Breast epithelium (tissue), 4 donors: ENCODE data around the gene ALPI. TPM values are rescaled to one million over a fixed set of nuclear protein-coding genes. Genes with fewer than 3 reads are reported as not detected.
"Not testable (repeated sequence)": the region's sequence is repeated elsewhere in the genome, so short reads cannot be mapped to it uniquely, and the experiment has no call there.

Source experiments
- DNase-seq, 2 donors: peaks; one replicate each; pipeline ENCODE4 v3.0.0-alpha.2; 2019; ENCODE audit warnings: low spot score in 2 of 2
- H3K27ac ChIP-seq, 2 donors: fragments of 200-600 bp; sonication (generic) in 1 of 2; one replicate each; pipeline ENCODE4 v1.5.1; 2016 to 2019; ENCODE audit warnings: mild to moderate bottlenecking in 1 of 2
- H3K27me3 ChIP-seq, 2 donors: fragments of 200-600 bp; sonication (generic) in 1 of 2; one replicate each; pipeline versions ENCODE4 v1.5.1 to v1.6.0; 2017 to 2019; ENCODE audit warnings: control low read depth in 1 of 2, mild to moderate bottlenecking in 1 of 2
- H3K36me3 ChIP-seq: fragments of 200-600 bp; one replicate; pipeline ENCODE4 v1.5.1; 2019
- H3K4me1 ChIP-seq, 2 donors: fragments of 200-600 bp; sonication (generic); one replicate each; pipeline ENCODE4 v1.5.1; 2016 to 2019; ENCODE audit warnings: control low read depth in 1 of 2
- H3K4me3 ChIP-seq, 3 donors: fragments of 200-600 bp; sonication (generic); 1 replicate in 2 of 3; 2 replicates in 1 of 3; pipeline ENCODE4 v1.5.1; 2016 to 2019; ENCODE audit warnings: mild to moderate bottlenecking in 3 of 3, moderate library complexity in 2 of 3
- H3K9me3 ChIP-seq, 2 donors: fragments of 200-600 bp; sonication (generic) in 1 of 2; one replicate each; pipeline ENCODE4 v1.5.1; 2016 to 2019; ENCODE audit warnings: control low read depth in 1 of 2
- POLR2A ChIP-seq: fragments of 450-650 bp; IDR thresholded peaks from one replicate; pipeline ENCODE4 v1.6.1; 2016; ENCODE audit warnings: antibody characterized with exemption, mild to moderate bottlenecking, moderate library complexity
- POLR2AphosphoS5 ChIP-seq, 3 donors: sonication (generic); formaldehyde crosslinking; IDR thresholded peaks; one replicate each; pipeline ENCODE4 v1.6.1; 2017; ENCODE audit warnings: antibody characterized with exemption in 3 of 3
- intact Hi-C: fragments of 100-400 bp; cut with DNase I; formaldehyde crosslinking; loops from one replicate; pipeline ENCODE4 v1.15.1; 2023; ENCODE audit warnings: low total_unique reads
- total RNA-seq, 3 donors: library from RNA; depleted of rRNA; stranded (reverse); fragments of >200 nt; gene quantifications; one replicate each; pipeline ENCODE4 v1.1.0, GENCODE V29; 2016
- TF ChIP-seq, protein P1 (sequence below), 3 donors: fragments of 450-650 bp; IDR thresholded peaks; one replicate each; pipeline ENCODE4 v1.5.1; 2016 to 2017; ENCODE audit warnings: antibody characterized with exemption in 3 of 3, mild to moderate bottlenecking in 3 of 3, moderate library complexity in 3 of 3

The ALPI gene
- total RNA-seq, 3 donors from 2014 or later, result 0.33 TPM; not detected in 2

DNA sequence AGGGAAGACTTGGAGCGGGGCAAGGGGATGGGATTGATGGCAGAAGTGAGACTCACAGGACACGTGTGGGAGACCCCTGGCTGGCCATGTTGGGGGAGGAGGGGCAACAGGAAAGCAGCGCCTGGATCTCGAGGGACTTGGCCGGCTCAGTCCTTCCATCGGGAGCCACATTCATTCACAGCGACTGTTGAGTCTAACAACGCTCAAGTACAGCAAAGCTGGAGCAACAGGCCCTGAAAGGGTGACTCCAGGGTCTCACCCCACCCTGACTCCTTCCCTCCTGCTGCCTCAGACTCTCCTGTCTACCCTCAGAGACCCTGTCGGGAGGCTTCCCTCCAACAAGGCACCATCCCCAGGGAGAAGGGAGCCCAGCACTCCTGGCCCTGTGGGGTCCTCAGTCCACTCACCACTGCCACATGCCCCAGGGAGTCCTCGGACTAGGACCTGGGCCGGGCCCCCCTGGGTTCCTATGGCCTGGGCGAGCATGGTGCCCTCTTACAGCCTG lies 14.8 kb upstream of the ALPI start:
- intact Hi-C loops, result no loop called here

DNA sequence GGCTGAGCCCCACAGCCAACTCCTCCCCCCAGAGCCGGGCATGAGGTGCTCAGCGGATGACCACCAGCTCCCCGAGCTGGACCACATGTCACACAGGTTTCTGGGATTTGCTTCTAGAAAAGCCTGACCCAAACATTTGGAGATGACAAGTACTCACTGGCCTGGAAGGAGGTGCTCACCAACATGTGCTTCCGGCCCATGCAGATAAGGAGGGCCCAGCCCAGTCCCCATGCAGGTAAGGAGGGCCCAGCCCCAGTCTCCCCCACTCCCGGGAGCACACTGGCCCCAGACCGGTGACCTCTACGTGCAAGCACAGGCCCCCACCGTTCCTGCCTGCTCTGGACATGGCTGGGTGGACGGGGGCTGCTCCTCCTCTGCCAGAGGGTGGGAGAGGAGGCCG lies 14.0 kb upstream of the ALPI start:
- H3K36me3 ChIP-seq, H3K27me3 ChIP-seq, H3K4me3 ChIP-seq, H3K9me3 ChIP-seq, H3K4me1 ChIP-seq, H3K27ac ChIP-seq, intact Hi-C loops, DNase-seq: not testable (repeated sequence)

More for the DNA sequence above, 14.8 kb upstream of the ALPI start:
- peaks cover 2 to 4% of the 10 kb centered on the region in 2 donors for H3K27me3 ChIP-seq
- peak in 1 of 2 donors; percentile 40 for DNase-seq
- no peak overlapping the region for H3K4me3 ChIP-seq
- H3K9me3 ChIP-seq, result no peaks in the 10 kb centered on the region
- TF ChIP-seq POLR2A, result no peak
- no peak overlapping the region for H3K27ac ChIP-seq
- H3K4me1 ChIP-seq, result no peaks in the 10 kb centered on the region
- no peaks in the 10 kb centered on the region for H3K36me3 ChIP-seq

DNA sequence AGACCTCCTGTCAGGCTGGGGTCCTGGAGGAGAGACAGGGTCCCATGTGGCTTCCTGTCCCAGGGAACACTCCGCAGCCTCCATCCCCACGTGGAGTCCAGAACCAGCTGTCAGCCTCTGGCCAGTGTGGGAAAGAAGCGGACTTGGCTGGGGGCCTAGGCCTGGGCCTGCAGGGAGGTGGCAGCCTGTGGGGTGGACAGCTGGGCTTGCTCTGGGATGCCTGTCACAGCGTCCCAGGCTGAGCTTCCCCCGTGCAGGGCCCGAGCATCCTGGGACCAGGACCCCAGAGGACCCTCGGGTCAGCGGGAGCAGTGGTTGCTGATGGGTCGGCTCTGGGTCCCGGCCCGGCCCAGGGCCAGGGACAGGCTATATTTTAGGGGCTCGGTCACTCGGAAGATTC lies 13.5 kb upstream of the ALPI start:
- H3K4me1 ChIP-seq, intact Hi-C loops, H3K36me3 ChIP-seq, H3K9me3 ChIP-seq, H3K4me3 ChIP-seq, DNase-seq, H3K27me3 ChIP-seq, H3K27ac ChIP-seq: not testable (repeated sequence)

DNA sequence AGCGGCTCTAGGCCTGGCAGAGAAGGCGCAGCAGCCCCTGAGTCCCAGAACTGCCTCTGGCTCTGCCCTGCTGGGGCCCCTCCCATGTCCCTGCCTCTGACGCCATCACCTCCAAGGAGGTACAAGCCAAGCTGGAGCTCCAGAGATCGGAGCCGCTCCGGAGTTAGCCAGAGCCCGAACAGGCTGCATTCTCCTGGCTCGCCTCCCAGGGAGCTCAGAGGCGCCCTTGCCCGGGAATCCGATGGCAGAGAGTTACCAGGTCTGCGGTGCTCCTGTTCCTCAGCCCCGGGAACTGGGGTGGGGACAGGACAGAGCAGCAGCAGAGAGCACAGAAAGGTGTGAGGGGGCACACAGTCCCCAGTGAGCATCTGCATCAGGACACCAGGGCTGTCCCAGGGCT lies 12.9 kb upstream of the ALPI start:
- intact Hi-C loops, H3K4me1 ChIP-seq, DNase-seq, H3K27me3 ChIP-seq, H3K36me3 ChIP-seq, H3K27ac ChIP-seq, H3K4me3 ChIP-seq, H3K9me3 ChIP-seq: not testable (repeated sequence)

DNA sequence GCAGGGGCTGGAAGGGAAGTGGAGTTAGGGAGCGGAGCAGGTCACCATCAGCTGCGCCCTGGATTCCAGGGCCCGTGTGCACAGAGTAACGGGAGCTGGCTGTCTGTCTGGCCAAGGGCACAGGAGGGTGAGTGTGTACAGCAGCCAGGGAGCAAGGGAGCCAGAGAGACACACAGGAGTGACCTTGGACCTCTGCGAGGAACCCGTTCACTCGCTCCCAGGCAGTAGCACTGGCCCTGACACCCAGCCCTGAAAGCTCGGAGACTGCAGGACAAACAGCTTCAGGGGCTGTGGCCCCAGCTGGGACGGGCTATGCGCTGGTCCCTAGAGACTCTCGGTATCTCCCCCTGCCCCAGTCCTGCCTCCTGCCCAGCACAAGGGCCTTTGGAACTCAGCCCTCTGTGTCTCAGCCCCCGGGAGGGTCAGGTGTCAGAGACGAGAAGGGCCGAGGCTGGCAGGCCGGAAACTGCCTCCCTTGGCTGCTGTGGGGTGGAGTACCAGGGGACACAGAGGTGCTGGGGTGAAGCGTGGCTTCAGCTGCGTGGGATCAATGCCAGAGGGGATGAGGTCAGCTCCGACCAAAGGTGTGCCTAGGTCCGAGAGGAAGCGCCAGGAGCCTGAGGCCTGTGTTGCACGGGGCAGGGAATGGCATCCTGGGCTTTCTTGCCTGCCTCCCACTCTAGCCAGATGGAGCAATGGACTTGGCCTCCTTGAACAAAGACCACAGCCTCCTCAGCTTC lies 12.1 kb upstream of the ALPI start:
- DNase-seq, result not testable (repeated sequence)

DNA sequence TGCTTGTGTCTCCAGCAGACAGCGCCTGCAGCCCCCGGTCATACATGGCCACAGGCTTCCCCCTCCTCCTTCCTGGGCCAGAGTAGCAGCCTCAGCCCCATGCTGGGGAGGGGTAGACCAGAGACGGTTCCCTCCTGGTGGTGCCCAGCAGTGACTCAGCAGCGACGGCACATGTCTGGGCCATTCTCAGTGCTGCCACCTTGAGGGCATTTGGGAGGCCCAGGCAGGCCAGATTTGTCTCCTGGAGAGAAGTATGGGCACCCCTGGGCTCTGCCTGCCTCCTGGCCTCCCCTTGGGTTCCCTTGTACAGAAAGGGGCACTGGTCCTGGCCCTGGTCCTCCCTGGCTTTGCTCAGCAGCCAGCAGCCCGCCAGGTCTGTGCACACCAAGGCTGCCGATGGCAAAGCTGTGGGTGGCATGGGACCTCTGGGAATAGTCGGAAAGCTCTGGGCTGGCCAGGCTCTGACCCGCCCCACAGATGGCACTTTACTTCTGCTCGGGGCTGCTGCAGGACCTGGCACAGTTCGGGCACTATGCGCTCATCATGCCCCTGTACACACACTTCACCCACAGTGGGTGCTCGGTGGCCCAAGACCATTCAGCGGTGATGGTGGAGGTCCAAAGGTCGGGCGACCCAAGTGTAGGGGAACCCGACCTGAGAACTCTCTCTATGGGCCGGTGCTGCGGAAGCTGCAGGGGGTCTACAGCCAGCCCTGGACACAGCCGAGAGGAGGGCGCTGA lies 11.4 kb upstream of the ALPI start:
- Histone ChIP-seq H3K27me3 (no peaks in the 10 kb centered on the region), H3K36me3 (no peaks in the 10 kb centered on the region), H3K27ac (no peak overlapping the region), H3K4me1 (no peaks in the 10 kb centered on the region), H3K4me3 (no peak overlapping the region), H3K9me3 (no peaks in the 10 kb centered on the region)
- DNase-seq, result no peak
- TF ChIP-seq POLR2A (no peak), POLR2AphosphoS5 (IDR thresholded peaks at IDR 0.05) (no peak)
- TF ChIP-seq, protein P1, sequence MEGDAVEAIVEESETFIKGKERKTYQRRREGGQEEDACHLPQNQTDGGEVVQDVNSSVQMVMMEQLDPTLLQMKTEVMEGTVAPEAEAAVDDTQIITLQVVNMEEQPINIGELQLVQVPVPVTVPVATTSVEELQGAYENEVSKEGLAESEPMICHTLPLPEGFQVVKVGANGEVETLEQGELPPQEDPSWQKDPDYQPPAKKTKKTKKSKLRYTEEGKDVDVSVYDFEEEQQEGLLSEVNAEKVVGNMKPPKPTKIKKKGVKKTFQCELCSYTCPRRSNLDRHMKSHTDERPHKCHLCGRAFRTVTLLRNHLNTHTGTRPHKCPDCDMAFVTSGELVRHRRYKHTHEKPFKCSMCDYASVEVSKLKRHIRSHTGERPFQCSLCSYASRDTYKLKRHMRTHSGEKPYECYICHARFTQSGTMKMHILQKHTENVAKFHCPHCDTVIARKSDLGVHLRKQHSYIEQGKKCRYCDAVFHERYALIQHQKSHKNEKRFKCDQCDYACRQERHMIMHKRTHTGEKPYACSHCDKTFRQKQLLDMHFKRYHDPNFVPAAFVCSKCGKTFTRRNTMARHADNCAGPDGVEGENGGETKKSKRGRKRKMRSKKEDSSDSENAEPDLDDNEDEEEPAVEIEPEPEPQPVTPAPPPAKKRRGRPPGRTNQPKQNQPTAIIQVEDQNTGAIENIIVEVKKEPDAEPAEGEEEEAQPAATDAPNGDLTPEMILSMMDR (IDR thresholded peaks at IDR 0.05), result no peak
- intact Hi-C loops, result no loop called here

More for the DNA sequence above, 12.1 kb upstream of the ALPI start:
- H3K36me3 ChIP-seq, H3K4me1 ChIP-seq, H3K9me3 ChIP-seq, H3K27ac ChIP-seq, intact Hi-C loops, H3K27me3 ChIP-seq, H3K4me3 ChIP-seq: not testable (repeated sequence)

DNA sequence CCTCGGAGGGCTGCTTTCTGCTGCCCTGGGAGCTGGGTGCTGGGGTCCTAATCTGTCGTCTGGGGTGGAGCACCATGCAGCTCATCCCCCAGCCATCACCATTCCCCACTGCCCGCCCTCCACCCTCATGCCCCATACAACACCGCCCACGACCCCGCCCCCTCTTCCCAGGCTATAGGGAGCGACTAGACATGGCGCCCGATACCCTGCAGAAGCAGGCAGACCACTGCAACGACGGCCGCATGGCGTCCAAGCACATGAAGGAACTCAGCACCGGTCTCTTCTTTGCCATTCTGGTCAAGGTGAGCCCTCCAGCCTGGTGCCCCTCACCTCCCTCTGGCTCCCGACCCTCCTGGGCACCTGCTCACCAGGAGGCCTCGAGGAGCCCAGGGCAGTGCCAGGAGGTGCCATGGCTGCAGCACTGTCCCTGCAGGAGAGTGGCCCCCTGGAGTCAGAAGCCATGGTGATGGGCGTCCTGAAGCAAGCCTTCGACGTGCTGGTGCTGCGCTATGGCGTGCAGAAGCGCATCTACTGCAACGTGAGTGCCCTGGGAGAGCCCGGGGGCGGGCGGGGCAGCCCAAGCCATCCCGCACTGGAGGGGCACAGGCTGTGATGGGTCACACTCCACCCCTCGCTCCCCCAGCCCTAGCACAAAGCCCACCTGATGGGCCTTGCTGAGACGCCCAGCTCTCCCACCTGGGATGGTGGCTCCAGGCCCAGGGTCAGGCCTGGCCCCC lies 10.6 kb upstream of the ALPI start:
- H3K27ac ChIP-seq, DNase-seq, H3K27me3 ChIP-seq, H3K4me3 ChIP-seq, intact Hi-C loops, H3K9me3 ChIP-seq, H3K4me1 ChIP-seq, H3K36me3 ChIP-seq: not testable (repeated sequence)

DNA sequence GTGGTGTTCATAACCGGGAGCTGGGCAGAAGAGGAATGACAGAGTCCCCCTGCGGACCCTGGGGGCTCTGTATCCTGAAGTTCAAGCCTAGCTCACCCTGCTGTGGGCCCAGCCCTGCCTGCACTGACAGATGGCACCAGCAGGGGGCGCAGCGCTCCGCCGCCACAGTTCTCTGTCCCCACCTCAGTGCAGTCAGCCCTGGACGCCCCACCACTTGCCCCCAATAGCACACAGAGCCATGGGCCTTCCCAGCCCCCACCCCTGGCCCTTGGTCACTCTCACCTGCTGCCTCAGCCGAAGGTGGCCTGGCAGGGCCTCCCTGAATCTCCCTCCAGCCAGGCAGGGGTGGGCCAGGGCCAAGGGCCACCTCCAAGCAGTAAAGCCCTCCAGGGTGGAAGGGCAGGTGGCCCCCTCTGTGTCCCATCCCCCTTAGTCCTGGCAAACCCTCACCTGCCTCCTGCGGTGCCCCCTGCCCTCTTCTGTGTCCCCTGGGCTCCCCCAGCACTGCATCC lies 9.6 kb upstream of the ALPI start:
- H3K27ac ChIP-seq, H3K4me3 ChIP-seq, DNase-seq, H3K27me3 ChIP-seq, H3K4me1 ChIP-seq, H3K36me3 ChIP-seq, H3K9me3 ChIP-seq, intact Hi-C loops: not testable (repeated sequence)
- TF ChIP-seq, protein P1 (IDR thresholded peaks at IDR 0.05), result peak in 1 of 3 donors; percentile 45
